Ureter (tissue), 1 donor: ENCODE data around the gene PARP16. TPM values are rescaled to one million over a fixed set of nuclear protein-coding genes. Genes with fewer than 3 reads are reported as not detected.

Experiments used
- DNase-seq: peaks from one replicate; pipeline ENCODE4 v3.0.0-alpha.2; 2020; ENCODE audit warnings: low spot score
- total RNA-seq: library from RNA; stranded (reverse); gene quantifications from one replicate; pipeline ENCODE4 v1.2.4, GENCODE V29; 2023
- donor health status: DM: yes; HTN: yes; CAD: no.

The PARP16 gene
- 14.8 TPM for total RNA-seq

GRCh38 chr15:65286704-65287519, at the start of gene PARP16:
Gene PARP16 (minus strand): TSS chr15:65286883. CDS start chr15:65286426, 457 bp downstream.
- peak; percentile 92 for DNase-seq

- DNase-seq: no peak
Observed at GRCh38 chr15:65335278-65336055, 48.8 kb upstream of the PARP16 start.

GRCh38 chr15:65334586-65335231, 48.0 kb upstream of the PARP16 start:
- no peak for DNase-seq

GRCh38 chr15:65333856-65334255, 47.2 kb upstream of the PARP16 start:
- DNase-seq: no peak

- DNase-seq: no peak
Observed at GRCh38 chr15:65333148-65333820, 46.6 kb upstream of the PARP16 start.

- no peak for DNase-seq
Observed at GRCh38 chr15:65332391-65333147, 45.9 kb upstream of the PARP16 start.

- no peak for DNase-seq
Observed at GRCh38 chr15:65331811-65332210, 45.1 kb upstream of the PARP16 start.

- no peak for DNase-seq
Observed at GRCh38 chr15:65330934-65331645, 44.4 kb upstream of the PARP16 start.

GRCh38 chr15:65329984-65330735, 43.5 kb upstream of the PARP16 start:
- DNase-seq: no peak

GRCh38 chr15:65329288-65329983, 42.8 kb upstream of the PARP16 start:
- DNase-seq: no peak

GRCh38 chr15:65328506-65329287, 42.0 kb upstream of the PARP16 start:
- no peak for DNase-seq

- no peak for DNase-seq
Observed at GRCh38 chr15:65327651-65328393, 41.1 kb upstream of the PARP16 start.

GRCh38 chr15:65326818-65327217, 40.1 kb upstream of the PARP16 start:
- DNase-seq: no peak

GRCh38 chr15:65326117-65326526, 39.4 kb upstream of the PARP16 start:
- DNase-seq: no peak

GRCh38 chr15:65323071-65323511, 36.4 kb upstream of the PARP16 start:
- DNase-seq: no peak

GRCh38 chr15:65318870-65319356, 32.2 kb upstream of the PARP16 start:
- peak; percentile 84 for DNase-seq

GRCh38 chr15:65312400-65312916, 25.8 kb upstream of the PARP16 start:
- no peak for DNase-seq
